Cardiac muscle cell (in vitro differentiated cells and primary cell): Measurements from ENCODE around the gene CNTNAP2. TPM values are rescaled to one million over a fixed set of nuclear protein-coding genes. Genes with fewer than 3 reads are reported as not detected.
A peak's percentile ranks its signal among the peaks of the same experiment; 100 is the strongest.

Experiments used
- DNase-seq, 2 donors: peaks; one replicate each; pipeline versions ENCODE4 v3.0.0 to v3.0.0-alpha.2; 2010 to 2017; ENCODE audit warnings: low read depth in 1 of 2, low spot score in 1 of 2
- H3K27ac ChIP-seq: fragments of 200-600 bp; sonication (generic); 2 replicates; pipeline ENCODE4 v1.5.1; 2016
- H3K27me3 ChIP-seq: fragments of 200-600 bp; sonication (generic); 2 replicates; pipeline ENCODE4 v1.6.0; 2016; ENCODE audit warnings: control low read depth
- H3K36me3 ChIP-seq: fragments of 200-600 bp; sonication (generic); 2 replicates; pipeline ENCODE4 v1.5.1; 2016; ENCODE audit warnings: control low read depth
- H3K4me1 ChIP-seq: fragments of 200-600 bp; sonication (generic); 2 replicates; pipeline ENCODE4 v1.8.1; 2017; ENCODE audit warnings: low read depth, mild to moderate bottlenecking, mixed run types
- H3K4me3 ChIP-seq: fragments of 200-600 bp; sonication (generic); 2 replicates; pipeline ENCODE4 v1.5.1; 2016; ENCODE audit warnings: mild to moderate bottlenecking
- H3K9me3 ChIP-seq: fragments of 200-600 bp; sonication (generic); 2 replicates; pipeline ENCODE4 v1.5.1; 2017; ENCODE audit warnings: low read depth, mild to moderate bottlenecking, control low read depth
- CTCF ChIP-seq: IDR thresholded peaks from 2 replicates; pipeline ENCODE4 v1.5.1; 2012; ENCODE audit warnings: low read depth, mild to moderate bottlenecking, low read length
- polyA plus RNA-seq: library from polyadenylated mRNA; unstranded; fragments of >200 nt; fragmentation: Nextera tagmentation; extraction: Ambion mirVana; gene quantifications from 2 replicates; pipeline ENCODE4 v1.2.1, GENCODE V29; 2016
- total RNA-seq: library from RNA; depleted of rRNA; stranded (reverse); fragments of >200 nt; gene quantifications from 2 replicates; pipeline ENCODE4 v1.2.3, GENCODE V29; 2016

CNTNAP2 gene
- total and polyA plus RNA-seq, 2 experiments from 2014 or later: 4.8 to 5.1 TPM

DNA sequence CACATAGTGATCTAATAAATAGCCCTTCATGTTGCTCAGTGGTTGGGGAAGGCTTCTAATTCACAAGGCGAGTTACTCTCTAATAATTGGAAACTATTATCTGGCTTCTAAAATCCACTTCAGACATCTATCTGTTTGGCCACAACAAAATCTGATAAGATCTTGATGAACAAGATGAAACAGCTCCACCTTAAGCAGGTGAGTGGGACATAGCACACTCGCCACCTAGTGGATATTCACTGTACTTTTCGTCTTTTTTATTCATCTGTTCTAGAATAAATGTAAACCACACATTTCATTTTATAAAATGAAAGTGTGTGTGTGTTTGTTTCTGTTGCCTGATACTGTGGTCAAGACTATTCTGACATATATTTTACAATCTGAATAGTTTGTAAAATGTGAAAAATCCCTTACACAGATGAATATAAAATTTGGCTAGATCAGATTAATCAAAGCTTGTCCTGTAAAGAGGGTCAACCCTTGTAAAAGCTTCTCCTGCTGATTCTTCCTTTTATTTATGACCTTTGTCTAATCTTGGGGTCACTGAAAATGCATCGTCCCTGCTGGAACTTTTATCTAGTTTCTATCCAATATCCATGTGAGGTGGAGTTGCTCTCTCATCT lies 26.5 kb upstream of the CNTNAP2 start:
- peak; percentile 56 for TF ChIP-seq CTCF
- Histone ChIP-seq H3K36me3 (no peaks in the 10 kb centered on the region), H3K27me3 (no peaks in the 10 kb centered on the region), H3K9me3 (no peaks in the 10 kb centered on the region), H3K4me1 (no peaks in the 10 kb centered on the region), H3K27ac (no peak overlapping the region), H3K4me3 (no peak overlapping the region)
- DNase-seq: peak; percentile 25 to 31

DNA sequence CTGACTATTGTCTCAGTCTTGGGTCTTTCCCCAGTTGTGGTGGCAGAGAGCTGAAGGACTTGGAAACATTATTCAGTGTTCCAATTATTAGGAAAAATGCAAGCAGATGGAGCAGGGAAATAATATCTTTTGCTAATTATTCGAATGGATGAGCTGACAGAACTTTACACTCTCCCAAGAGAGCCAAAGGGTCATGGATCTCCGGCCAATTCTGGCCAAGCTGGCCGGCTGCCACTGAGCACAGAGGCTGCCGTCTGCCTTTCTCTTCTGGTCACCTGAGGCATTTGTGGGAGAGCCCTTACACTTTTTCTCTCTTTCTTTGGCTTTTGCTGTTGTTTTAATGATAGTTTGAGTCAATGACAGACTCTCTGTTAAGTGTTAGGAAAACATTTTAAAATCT lies 22.2 kb upstream of the CNTNAP2 start:
- no peaks in the 10 kb centered on the region for H3K36me3 ChIP-seq
- DNase-seq: no peak
- no peaks in the 10 kb centered on the region for H3K27me3 ChIP-seq
- H3K4me3 ChIP-seq: no peak overlapping the region
- no peak for TF ChIP-seq CTCF
- H3K27ac ChIP-seq: no peak overlapping the region
- H3K4me1 ChIP-seq: no peaks in the 10 kb centered on the region
- H3K9me3 ChIP-seq: no peaks in the 10 kb centered on the region

DNA sequence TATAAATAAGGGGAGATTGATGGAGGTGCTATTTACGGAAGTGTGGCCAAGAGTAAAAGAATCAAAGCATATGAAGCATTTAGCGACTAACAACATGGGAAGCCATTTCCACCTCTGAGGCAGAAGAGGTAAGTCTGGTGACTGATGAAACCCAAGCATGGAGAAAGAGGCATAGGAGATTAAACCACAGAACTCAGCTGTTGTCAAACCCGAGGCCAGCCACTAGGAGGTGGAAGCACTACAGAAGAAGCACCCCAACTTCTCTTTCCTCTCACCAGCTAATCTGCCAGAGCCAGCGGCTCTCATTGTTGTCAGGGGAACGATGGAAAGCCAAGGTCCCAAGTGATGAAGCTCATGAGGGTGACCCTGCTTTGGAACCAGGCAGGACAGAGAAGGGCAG lies 19.6 kb upstream of the CNTNAP2 start:
- Histone ChIP-seq H3K27ac (no peak overlapping the region), H3K27me3 (no peaks in the 10 kb centered on the region), H3K9me3 (no peaks in the 10 kb centered on the region), H3K4me1 (no peaks in the 10 kb centered on the region), H3K36me3 (no peaks in the 10 kb centered on the region), H3K4me3 (no peak overlapping the region)
- DNase-seq: peak in 1 of 2 donors; percentile 24
- peak; percentile 4 for TF ChIP-seq CTCF

DNA sequence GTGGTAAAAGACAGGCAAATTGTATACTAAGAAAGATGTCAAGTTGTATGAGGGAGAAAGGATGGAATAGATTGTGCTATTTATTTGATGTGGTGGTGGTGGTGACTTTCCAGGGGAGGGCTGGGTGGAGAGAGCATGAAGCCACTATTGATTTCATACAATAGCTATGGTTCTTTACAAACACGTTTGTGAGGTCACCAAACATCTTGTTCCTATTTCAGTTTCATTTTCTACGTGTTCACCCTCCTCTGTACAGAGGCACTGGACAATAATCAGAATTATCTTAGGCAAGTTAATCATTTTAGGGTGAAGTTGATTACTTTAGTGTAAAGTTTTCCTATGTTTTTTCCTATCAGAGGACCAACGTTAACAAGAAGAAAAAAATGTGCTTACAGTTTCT lies 10.3 kb upstream of the CNTNAP2 start:
- no peak for TF ChIP-seq CTCF
- Histone ChIP-seq H3K27me3 (peaks cover 4% of the 10 kb centered on the region), H3K4me3 (no peak overlapping the region), H3K4me1 (no peaks in the 10 kb centered on the region), H3K27ac (no peak overlapping the region), H3K36me3 (no peaks in the 10 kb centered on the region), H3K9me3 (no peaks in the 10 kb centered on the region)
- no peak for DNase-seq

DNA sequence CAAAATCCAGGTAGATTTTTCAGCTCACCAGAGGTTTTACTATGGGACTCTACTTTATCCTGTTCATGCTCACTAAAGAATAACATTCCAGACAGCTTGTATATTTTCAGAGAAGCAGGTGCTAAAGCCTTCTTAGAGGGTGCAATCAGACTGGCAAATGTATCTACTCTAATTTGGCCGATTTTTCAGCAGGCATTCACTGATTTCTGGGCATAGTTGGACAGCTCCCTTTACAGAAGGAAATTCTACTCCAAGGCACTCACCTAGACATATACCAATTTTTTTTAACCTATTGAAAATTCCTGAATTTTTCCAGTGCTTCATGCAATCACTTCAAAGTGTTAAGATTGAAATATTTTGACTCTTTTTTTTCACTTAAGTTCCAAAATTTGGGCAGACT lies 3.8 kb upstream of the CNTNAP2 start:
- H3K27me3 ChIP-seq: peaks cover 21% of the 10 kb centered on the region
- no peak overlapping the region for H3K4me3 ChIP-seq
- H3K9me3 ChIP-seq: no peaks in the 10 kb centered on the region
- DNase-seq: no peak
- no peak overlapping the region for H3K27ac ChIP-seq
- H3K4me1 ChIP-seq: peaks cover 3% of the 10 kb centered on the region
- no peak for TF ChIP-seq CTCF
- H3K36me3 ChIP-seq: no peaks in the 10 kb centered on the region

- no peaks in the 10 kb centered on the region for H3K9me3 ChIP-seq
- no peak for DNase-seq
- no peak overlapping the region for H3K27ac ChIP-seq
- peaks cover 40% of the 10 kb centered on the region for H3K27me3 ChIP-seq
- peaks cover 3% of the 10 kb centered on the region for H3K4me1 ChIP-seq
- TF ChIP-seq CTCF: no peak
- H3K4me3 ChIP-seq: no peak overlapping the region
- H3K36me3 ChIP-seq: no peaks in the 10 kb centered on the region
These were observed 1.1 kb upstream of the CNTNAP2 start for GRCh38 chr7:146115548-146115850.
